Breast epithelium (tissue), 4 donors: ENCODE data around the gene DYNLRB1. TPM values are rescaled to one million over a fixed set of nuclear protein-coding genes. Genes with fewer than 3 reads are reported as not detected.

Source experiments
- DNase-seq, 2 donors: peaks; one replicate each; pipeline ENCODE4 v3.0.0-alpha.2; 2019; ENCODE audit warnings: low spot score in 2 of 2
- H3K27ac ChIP-seq, 2 donors: fragments of 200-600 bp; sonication (generic) in 1 of 2; one replicate each; pipeline ENCODE4 v1.5.1; 2016 to 2019; ENCODE audit warnings: mild to moderate bottlenecking in 1 of 2
- H3K27me3 ChIP-seq, 2 donors: fragments of 200-600 bp; sonication (generic) in 1 of 2; one replicate each; pipeline versions ENCODE4 v1.5.1 to v1.6.0; 2017 to 2019; ENCODE audit warnings: control low read depth in 1 of 2, mild to moderate bottlenecking in 1 of 2
- H3K36me3 ChIP-seq: fragments of 200-600 bp; one replicate; pipeline ENCODE4 v1.5.1; 2019
- H3K4me1 ChIP-seq, 2 donors: fragments of 200-600 bp; sonication (generic); one replicate each; pipeline ENCODE4 v1.5.1; 2016 to 2019; ENCODE audit warnings: control low read depth in 1 of 2
- H3K4me3 ChIP-seq, 3 donors: fragments of 200-600 bp; sonication (generic); 1 replicate in 2 of 3; 2 replicates in 1 of 3; pipeline ENCODE4 v1.5.1; 2016 to 2019; ENCODE audit warnings: mild to moderate bottlenecking in 3 of 3, moderate library complexity in 2 of 3
- H3K9me3 ChIP-seq, 2 donors: fragments of 200-600 bp; sonication (generic) in 1 of 2; one replicate each; pipeline ENCODE4 v1.5.1; 2016 to 2019; ENCODE audit warnings: control low read depth in 1 of 2
- POLR2A ChIP-seq: fragments of 450-650 bp; IDR thresholded peaks from one replicate; pipeline ENCODE4 v1.6.1; 2016; ENCODE audit warnings: antibody characterized with exemption, mild to moderate bottlenecking, moderate library complexity
- POLR2AphosphoS5 ChIP-seq, 3 donors: sonication (generic); formaldehyde crosslinking; IDR thresholded peaks; one replicate each; pipeline ENCODE4 v1.6.1; 2017; ENCODE audit warnings: antibody characterized with exemption in 3 of 3
- intact Hi-C: fragments of 100-400 bp; cut with DNase I; formaldehyde crosslinking; loops from one replicate; pipeline ENCODE4 v1.15.1; 2023; ENCODE audit warnings: low total_unique reads
- total RNA-seq, 3 donors: library from RNA; depleted of rRNA; stranded (reverse); fragments of >200 nt; gene quantifications; one replicate each; pipeline ENCODE4 v1.1.0, GENCODE V29; 2016
- TF ChIP-seq, protein P1 (sequence below), 3 donors: fragments of 450-650 bp; IDR thresholded peaks; one replicate each; pipeline ENCODE4 v1.5.1; 2016 to 2017; ENCODE audit warnings: antibody characterized with exemption in 3 of 3, mild to moderate bottlenecking in 3 of 3, moderate library complexity in 3 of 3

DYNLRB1 gene
- total RNA-seq, 3 donors from 2014 or later: 77.7 to 100.0 (median 98.1) TPM

DNA sequence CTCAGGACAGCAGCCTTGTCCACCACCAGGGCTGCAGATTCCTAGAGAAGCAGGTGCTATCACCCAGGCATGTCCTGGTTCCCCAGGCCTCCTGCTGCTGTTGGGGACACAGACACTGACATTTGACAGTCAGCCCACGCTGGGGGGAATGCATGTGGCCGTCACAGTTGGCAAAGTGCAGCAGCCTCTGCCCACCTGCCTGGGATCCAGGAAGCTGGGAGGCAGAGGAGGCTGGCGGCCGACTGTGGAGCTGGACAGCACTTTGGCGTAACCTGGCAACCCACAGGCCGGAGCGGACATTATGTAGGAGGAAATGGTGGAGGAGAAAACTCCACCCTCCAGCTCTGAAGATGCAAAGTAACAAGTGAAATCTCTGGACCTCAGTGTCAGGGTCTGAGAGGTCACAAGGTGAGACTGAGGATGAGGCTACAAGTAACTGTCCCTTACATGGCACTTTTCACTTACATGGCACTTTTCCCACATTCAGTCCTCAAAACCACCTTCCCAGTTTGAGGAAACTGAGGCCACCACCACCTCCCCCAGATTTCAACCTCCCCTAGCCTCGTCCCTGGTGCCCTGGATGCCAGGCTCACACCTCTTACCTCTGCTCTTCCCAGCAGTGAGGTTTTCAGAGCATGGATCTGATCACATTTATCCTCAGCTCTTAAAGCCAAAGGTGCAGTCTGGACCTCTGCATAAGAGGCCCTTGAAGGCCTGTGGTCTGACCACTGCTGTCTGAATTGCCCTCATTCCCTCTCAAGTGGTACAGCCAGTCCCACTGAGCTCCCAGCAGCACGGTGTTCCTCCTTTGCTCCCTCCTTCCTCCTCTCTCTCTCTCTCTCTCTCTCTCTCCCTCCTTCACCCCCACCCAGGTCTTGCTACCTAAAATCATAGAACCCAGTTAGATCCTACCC is 51.0 kb downstream of the DYNLRB1 start:
- Histone ChIP-seq H3K27me3 (no peaks in the 10 kb centered on the region), H3K27ac (no peak overlapping the region), H3K4me1 (no peaks in the 10 kb centered on the region), H3K36me3 (no peaks in the 10 kb centered on the region), H3K4me3 (no peak overlapping the region), H3K9me3 (no peaks in the 10 kb centered on the region)
- DNase-seq: peak in 1 of 2 donors; percentile 2
- intact Hi-C loops: no loop called here
- TF ChIP-seq POLR2A: no peak
- TF ChIP-seq, protein P1, sequence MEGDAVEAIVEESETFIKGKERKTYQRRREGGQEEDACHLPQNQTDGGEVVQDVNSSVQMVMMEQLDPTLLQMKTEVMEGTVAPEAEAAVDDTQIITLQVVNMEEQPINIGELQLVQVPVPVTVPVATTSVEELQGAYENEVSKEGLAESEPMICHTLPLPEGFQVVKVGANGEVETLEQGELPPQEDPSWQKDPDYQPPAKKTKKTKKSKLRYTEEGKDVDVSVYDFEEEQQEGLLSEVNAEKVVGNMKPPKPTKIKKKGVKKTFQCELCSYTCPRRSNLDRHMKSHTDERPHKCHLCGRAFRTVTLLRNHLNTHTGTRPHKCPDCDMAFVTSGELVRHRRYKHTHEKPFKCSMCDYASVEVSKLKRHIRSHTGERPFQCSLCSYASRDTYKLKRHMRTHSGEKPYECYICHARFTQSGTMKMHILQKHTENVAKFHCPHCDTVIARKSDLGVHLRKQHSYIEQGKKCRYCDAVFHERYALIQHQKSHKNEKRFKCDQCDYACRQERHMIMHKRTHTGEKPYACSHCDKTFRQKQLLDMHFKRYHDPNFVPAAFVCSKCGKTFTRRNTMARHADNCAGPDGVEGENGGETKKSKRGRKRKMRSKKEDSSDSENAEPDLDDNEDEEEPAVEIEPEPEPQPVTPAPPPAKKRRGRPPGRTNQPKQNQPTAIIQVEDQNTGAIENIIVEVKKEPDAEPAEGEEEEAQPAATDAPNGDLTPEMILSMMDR (IDR thresholded peaks at IDR 0.05): no peak
- TF ChIP-seq POLR2AphosphoS5 (IDR thresholded peaks at IDR 0.05): no peak

DNA sequence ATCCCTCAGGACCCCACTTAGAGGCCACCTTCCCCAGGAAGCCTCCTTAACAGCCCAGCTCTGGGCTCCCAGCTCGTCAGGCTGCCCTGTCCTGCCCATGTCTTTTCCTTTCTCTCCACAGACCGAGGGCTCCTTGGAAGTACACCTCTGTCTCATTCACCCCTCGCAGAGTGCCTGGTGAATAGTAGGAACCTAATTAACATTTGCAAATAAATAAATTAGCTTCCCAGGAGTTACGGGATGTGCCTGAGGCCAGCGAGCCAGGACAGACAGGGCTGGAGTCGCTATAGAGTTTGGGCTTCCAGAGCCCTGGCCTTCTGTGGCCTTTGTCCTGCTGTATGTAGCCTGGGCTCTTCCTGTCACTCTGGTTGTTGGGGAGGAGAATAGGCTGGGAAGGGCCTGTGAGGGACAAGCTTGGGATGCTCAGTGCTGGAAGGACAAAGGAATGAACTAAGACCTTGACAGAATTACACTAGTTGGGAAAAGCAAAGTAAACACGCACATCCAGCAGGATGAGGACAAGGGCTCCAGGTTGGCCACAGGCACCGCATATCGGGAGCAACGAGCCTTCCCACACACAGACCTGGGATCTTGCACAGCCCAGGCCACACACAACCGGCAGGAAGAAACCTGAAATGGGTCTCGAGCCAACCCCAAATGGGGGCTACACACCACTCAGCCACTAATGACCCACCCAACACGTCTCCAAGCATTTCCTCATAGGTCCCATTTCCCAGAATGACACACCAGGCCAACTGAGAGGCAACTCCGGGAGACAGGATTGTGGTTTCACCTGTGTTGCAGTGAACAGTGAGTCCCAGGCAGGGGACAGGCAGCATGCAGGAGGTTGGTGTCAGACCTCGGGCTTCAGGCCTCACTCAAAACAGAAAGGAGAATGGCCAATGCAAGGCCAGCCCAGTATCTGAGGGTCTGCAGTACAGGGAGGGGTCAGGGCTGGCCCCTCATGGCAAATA is 52.0 kb downstream of the DYNLRB1 start:
- no peaks in the 10 kb centered on the region for H3K27me3 ChIP-seq
- H3K4me3 ChIP-seq: no peak overlapping the region
- intact Hi-C loops: no loop called here
- H3K36me3 ChIP-seq: no peaks in the 10 kb centered on the region
- H3K27ac ChIP-seq: no peak overlapping the region
- TF ChIP-seq, protein P1 (IDR thresholded peaks at IDR 0.05): no peak
- TF ChIP-seq POLR2AphosphoS5 (IDR thresholded peaks at IDR 0.05) (no peak), POLR2A (no peak)
- peak in 1 of 2 donors; percentile 33 for DNase-seq
- H3K9me3 ChIP-seq: no peaks in the 10 kb centered on the region
- no peaks in the 10 kb centered on the region for H3K4me1 ChIP-seq

DNA sequence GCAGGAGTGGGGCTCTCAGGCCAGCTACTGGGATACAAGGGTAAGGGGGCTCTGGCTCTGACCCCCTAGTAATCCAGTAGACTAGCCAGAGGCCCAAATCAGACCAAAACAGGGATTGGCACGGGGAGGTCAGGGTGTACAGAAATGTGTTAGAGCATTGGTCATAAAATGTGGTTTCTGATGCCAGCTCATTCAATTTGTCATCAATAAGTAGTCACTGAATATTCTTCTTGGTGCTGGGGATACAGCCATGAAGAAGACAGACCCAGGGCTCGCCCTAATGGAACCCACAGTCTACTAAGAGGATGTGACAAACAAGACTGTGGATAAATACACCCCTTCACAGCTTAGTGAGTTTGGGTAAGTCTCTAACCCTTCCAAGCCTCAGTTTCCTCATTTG is 53.4 kb downstream of the DYNLRB1 start:
- no peaks in the 10 kb centered on the region for H3K36me3 ChIP-seq

DNA sequence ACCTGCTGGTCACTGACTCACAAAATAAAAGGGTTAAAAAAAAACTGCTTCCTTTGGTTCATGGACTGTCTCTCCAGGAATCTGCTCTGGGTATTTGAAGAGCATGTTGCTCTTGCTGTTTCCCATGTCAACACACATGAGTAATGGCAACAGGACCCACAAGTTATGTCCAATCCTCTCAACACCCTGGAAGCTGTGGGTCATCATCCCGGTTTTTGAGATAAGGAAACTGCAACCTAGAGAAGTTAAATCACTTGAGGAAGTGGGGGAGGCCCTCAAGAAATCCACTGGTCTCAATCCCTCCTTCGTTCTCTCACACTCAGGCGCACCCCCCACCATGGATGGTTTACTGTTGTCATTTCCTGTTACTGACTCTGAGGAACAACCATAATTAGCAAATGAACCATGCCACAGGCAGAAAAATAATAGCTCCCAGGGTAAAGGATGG is 54.7 kb downstream of the DYNLRB1 start:
- Histone ChIP-seq H3K36me3 (no peaks in the 10 kb centered on the region), H3K9me3 (no peaks in the 10 kb centered on the region), H3K4me1 (no peaks in the 10 kb centered on the region), H3K27ac (no peak overlapping the region), H3K4me3 (no peak overlapping the region), H3K27me3 (no peaks in the 10 kb centered on the region)
- intact Hi-C loops: no loop called here
- DNase-seq: no peak
- TF ChIP-seq, protein P1 (IDR thresholded peaks at IDR 0.05): no peak
- TF ChIP-seq POLR2AphosphoS5 (IDR thresholded peaks at IDR 0.05) (no peak), POLR2A (no peak)

More for the DNA sequence above, 53.4 kb downstream of the DYNLRB1 start:
- H3K9me3 ChIP-seq: no peaks in the 10 kb centered on the region
- H3K4me3 ChIP-seq: no peak overlapping the region
- no peaks in the 10 kb centered on the region for H3K4me1 ChIP-seq
- TF ChIP-seq POLR2AphosphoS5 (IDR thresholded peaks at IDR 0.05) (no peak), POLR2A (no peak)
- TF ChIP-seq, protein P1 (IDR thresholded peaks at IDR 0.05): no peak
- no peaks in the 10 kb centered on the region for H3K27me3 ChIP-seq
- peak in 1 of 2 donors; percentile 34 for DNase-seq
- H3K27ac ChIP-seq: no peak overlapping the region
- intact Hi-C loops: no loop called here
